GM21737 (cell line): ENCODE results near the gene ZNF460.
"Not testable (repeated sequence)": the region's sequence is repeated elsewhere in the genome, so short reads cannot be mapped to it uniquely, and the experiment has no call there.

Experiments
- ATAC-seq: cut with Tn5 transposase; IDR thresholded peaks from one replicate; pipeline ENCODE4 v1.9.1; 2021; ENCODE audit warnings: mild to moderate bottlenecking, moderate library complexity; ENCODE audit not compliant: unreplicated experiment

Gene ZNF460

GRCh38 chr19:57280165-57280961, at the start of gene ZNF460:
Gene ZNF460, plus strand, starts transcription at chr19:57280485. Its CDS starts 322 bp downstream, at chr19:57280807.
- ATAC-seq: peak; percentile 77

- ATAC-seq: no peak
Measured at GRCh38 chr19:57231686-57232085, 48.6 kb upstream of the ZNF460 start.

- ATAC-seq: no peak
Measured at GRCh38 chr19:57233207-57233606, 47.1 kb upstream of the ZNF460 start.

- no peak for ATAC-seq
Measured at GRCh38 chr19:57239982-57240310, 40.3 kb upstream of the ZNF460 start.

DNA sequence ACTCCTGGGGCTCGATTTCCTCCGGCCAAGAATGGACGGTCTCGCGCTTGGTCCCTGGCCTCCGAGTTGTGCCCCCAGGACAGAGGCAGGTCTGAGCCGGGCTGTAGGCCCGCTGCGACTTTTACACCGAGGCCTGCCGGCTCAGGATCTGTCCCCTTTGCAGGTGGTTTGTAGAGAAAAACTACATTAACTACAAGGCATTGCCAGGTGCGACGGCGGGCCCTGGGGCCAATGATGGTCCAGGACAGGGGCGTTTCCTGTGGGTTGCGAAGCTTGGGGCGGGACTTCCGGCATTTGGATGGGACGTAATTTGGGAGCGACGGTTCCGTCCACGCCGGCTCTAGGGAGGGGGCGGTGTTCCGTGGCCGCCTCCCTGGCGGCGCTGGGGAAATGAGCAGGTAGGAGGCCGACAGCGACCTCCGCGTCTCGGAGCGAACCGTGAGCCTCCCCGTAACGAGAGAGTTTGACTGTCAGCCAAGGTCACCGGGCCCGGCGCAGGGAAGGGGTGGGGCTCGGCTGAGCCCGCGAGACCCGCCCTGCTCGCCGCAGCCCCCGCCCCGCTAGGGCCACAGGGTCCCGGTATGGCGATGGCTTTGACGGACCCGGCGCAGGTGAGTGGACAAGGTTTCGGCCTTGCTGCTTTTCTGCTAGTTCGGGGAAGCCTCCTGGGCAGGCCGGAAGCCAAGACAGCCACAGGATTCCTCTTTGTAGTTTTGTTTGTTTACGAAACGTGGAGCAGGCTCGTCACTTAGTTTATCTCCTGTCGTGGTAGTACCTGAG, 39.8 kb upstream of the ZNF460 start, which contains the start of gene ZNF805:
Gene ZNF805 (plus strand): TSS at position 322 of the 780 bp plus-strand sequence. CDS start 260 bp downstream, at position 582.
- peak; percentile 93 for ATAC-seq

DNA sequence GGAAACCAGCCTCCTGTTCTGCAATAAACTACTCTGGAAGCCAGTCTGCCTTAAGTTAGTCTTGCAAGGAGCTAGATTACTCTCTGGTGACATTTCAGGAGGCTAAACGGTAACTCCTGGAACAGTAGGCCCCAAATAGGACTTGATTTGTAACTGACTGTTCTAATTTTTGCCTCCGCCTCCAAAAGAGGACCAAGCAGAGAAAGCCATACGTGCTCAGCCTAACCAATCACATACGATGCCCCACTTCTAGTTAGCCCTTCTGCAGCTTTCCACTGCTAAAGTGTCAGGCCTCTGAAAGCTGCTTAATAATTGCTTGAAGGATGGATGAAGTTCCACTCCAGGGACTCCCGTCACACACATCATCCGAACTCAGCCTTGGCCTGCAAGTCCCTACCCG, 39.1 kb upstream of the ZNF460 start:
- no peak for ATAC-seq

GRCh38 chr19:57242821-57243220, 37.5 kb upstream of the ZNF460 start:
- no peak for ATAC-seq

DNA sequence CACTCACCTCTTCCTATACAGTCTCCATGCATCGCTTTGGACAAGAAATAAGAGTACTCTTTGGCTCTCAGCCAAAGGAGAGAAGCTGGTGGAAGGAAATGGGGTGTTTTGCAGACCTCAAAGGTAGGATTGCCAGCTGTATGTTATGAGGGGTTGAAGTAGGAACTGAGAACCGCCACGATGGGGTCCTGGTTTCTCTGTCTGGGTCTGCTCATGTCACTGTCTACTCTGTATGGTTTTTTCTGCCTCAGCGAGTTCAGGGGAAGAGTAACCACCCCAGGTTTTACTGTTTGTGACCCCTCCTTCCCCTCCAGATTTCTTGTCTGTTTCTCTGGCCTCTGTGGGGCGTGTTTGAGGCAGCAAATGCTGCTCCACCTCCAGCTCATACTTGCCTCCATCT, 35.8 kb upstream of the ZNF460 start:
- ATAC-seq: no peak

DNA sequence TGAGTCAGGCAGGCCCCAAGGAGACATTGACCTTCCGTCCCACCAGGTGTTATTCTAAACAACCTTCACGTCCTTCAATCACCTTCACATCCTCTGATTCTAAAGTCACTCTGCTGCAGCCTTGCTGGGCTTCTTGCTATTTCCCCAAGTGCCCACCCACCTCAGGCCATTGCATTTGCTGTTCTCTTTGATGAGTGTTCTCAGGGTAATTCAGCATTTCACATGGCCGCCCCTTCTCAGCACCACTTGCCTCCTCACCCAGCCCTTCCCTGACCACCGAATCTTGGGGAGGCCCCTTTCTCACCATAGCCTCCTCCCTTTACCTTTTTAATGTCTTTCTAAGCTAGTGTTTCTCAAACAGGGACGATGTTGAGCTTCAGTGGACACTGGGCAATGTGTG, 35.2 kb upstream of the ZNF460 start:
- ATAC-seq: no peak

- no peak for ATAC-seq
Measured at GRCh38 chr19:57245959-57246358, 34.3 kb upstream of the ZNF460 start.

DNA sequence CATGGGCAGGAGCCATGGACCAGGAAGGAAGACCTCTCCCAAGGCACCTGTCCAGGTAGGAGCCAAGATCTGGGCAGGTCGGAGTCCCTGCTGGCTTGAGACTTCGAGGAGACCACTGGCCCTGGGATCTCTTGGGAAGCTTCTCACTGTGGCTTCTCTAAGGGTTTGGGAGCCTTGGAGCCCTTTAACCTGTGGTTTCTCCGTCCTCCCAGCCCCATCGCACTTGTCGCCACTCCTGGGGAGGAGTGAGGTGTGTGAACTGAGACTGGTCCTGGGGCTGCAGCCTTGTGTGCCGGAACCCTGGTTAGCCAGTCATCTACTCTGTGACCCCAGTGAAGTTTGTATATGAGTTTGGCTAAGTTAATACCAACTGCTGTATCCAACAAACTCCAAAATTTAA, 31.6 kb upstream of the ZNF460 start:
- ATAC-seq: no peak

- ATAC-seq: no peak
Measured at GRCh38 chr19:57249329-57249728, 31.0 kb upstream of the ZNF460 start.

DNA sequence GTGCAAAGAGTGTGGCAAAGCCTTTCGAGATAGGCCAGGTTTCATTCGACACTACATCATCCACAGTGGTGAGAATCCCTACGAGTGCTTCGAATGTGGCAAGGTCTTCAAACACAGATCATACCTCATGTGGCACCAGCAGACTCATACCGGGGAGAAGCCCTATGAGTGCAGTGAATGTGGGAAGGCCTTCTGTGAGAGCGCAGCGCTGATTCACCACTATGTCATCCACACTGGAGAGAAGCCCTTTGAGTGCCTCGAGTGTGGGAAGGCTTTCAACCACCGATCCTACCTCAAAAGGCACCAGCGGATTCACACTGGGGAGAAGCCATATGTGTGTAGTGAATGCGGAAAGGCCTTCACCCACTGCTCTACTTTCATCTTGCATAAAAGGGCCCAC, 26.5 kb upstream of the ZNF460 start:
- ATAC-seq: not testable (repeated sequence)

GRCh38 chr19:57262044-57262443, 18.2 kb upstream of the ZNF460 start:
- no peak for ATAC-seq

- no peak for ATAC-seq
Measured at GRCh38 chr19:57263244-57263741, 17.0 kb upstream of the ZNF460 start.

GRCh38 chr19:57267291-57267690, 13.0 kb upstream of the ZNF460 start:
- no peak for ATAC-seq

DNA sequence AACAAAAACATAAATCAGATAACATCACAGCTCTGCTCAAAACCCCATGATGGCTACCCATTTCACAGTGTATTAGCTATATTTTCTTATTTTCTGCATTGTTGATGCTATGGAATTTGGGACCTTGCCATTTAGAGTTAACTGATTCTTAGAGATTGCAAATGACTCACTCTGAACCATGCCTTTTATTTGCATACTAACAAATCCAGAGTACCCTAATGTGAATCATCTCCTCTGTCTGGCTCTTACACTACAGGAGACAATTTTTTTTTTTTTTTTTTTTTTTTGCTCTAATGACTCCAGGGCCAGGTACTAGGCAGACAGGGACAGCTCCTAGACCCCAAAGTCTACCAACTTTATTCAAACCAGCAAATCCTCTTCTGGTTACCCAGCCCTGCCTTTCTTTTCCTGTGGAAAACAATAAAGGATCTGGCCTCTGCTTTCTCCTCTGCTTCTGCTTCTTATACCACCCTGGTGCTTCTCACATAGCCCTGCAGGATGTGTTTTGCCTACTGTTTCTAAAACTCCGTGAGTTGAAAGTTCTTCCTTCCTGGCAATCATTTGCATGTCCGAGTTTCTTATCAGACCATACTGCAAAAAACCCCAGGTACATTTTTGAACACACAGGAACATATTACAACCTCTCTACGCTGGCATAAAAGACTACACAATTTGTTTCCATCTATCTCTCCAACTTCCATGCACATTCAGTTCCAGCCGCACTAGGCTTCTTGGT, 10.6 kb upstream of the ZNF460 start:
- ATAC-seq: no peak

- ATAC-seq: no peak
Measured at GRCh38 chr19:57271280-57271679, 9.0 kb upstream of the ZNF460 start.

DNA sequence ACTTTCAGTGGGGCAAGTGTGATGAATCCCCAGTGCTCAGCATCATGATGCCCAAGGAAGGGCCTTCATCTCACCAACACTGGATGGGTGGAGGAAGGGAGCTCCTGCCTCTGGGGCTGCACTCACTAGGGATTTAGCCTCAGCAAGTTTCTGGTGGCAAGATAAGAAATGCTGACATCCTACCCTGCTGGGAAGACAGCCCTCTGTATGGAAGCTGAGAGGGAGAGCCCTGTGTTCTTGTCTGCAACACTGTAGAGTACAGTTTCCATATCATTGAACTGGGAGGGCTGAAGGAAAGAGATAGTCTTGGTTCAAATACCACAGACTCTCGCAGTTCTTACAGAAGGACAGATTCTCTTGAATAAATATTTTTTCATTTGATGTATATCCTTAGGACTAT, 7.3 kb upstream of the ZNF460 start:
- ATAC-seq: no peak

- no peak for ATAC-seq
Measured at GRCh38 chr19:57276430-57276829, 3.9 kb upstream of the ZNF460 start.

DNA sequence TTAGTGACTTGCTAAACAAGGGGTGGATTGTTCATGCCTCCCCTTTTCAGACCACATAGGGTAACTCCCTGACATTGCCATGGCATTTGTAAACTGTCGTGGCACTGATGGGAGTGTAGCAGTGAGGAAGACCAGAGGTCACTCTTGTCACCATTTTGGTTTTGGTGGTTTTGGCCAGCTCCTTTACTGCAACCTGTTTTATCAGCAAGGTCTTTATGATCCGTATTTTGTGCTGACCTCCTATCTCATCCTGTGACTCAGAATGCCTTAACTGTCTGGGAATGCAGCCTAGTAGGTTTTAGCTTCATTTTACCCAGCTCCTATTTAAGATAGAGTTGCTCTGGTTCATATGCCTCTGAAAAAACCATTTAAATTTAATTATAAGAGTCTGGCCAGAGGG, 1.8 kb upstream of the ZNF460 start:
- ATAC-seq: not testable (repeated sequence)
